DOHH2 (cell line): ENCODE results near the gene MMAB.

Experiments
- EZH2phosphoT487 ChIP-seq: fragments of 200-600 bp; sonication (generic); IDR thresholded peaks from 2 replicates; pipeline ENCODE4 v1.6.1; 2017; ENCODE audit warnings: borderline replicate concordance, mild to moderate bottlenecking, antibody characterized with exemption, low read length, moderate library complexity, mixed read lengths
- TF ChIP-seq, protein P1 (sequence below): fragments of 200-600 bp; sonication (generic); IDR thresholded peaks from one replicate; pipeline ENCODE4 v1.5.1; 2014; ENCODE audit warnings: antibody characterized with exemption, mild to moderate bottlenecking, low read depth, low read length; ENCODE audit not compliant: poor library complexity, severe bottlenecking

- TF ChIP-seq, protein P1, sequence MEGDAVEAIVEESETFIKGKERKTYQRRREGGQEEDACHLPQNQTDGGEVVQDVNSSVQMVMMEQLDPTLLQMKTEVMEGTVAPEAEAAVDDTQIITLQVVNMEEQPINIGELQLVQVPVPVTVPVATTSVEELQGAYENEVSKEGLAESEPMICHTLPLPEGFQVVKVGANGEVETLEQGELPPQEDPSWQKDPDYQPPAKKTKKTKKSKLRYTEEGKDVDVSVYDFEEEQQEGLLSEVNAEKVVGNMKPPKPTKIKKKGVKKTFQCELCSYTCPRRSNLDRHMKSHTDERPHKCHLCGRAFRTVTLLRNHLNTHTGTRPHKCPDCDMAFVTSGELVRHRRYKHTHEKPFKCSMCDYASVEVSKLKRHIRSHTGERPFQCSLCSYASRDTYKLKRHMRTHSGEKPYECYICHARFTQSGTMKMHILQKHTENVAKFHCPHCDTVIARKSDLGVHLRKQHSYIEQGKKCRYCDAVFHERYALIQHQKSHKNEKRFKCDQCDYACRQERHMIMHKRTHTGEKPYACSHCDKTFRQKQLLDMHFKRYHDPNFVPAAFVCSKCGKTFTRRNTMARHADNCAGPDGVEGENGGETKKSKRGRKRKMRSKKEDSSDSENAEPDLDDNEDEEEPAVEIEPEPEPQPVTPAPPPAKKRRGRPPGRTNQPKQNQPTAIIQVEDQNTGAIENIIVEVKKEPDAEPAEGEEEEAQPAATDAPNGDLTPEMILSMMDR: no peak
- no peak for TF ChIP-seq EZH2phosphoT487
These were observed 18.5 kb downstream of the MMAB start for GRCh38 chr12:109554761-109555160.
